HepG2 (cell line): Measurements from ENCODE around the gene SLC38A1. TPM values are rescaled to one million over a fixed set of nuclear protein-coding genes. Genes with fewer than 3 reads are reported as not detected.
A peak's percentile ranks its signal among the peaks of the same experiment; 100 is the strongest.

Experiments used
- BORCS8-MEF2B ChIP-seq: sonication (generic); formaldehyde crosslinking; IDR thresholded peaks from 2 replicates; pipeline ENCODE4 v1.8.0; 2022; ENCODE audit warnings: mild to moderate bottlenecking, missing genetic modification reagents
- FLYWCH1 ChIP-seq: sonication (generic); formaldehyde crosslinking; IDR thresholded peaks from 2 replicates; pipeline ENCODE4 v1.8.1; 2023; ENCODE audit warnings: mild to moderate bottlenecking, missing genetic modification reagents
- HNRNPLL ChIP-seq: fragments of 200-400 bp; formaldehyde crosslinking; IDR thresholded peaks from 2 replicates; pipeline ENCODE4 v1.6.1; 2017; ENCODE audit warnings: mild to moderate bottlenecking, low read depth, low read length; ENCODE audit not compliant: poor library complexity, severe bottlenecking
- MLLT10 ChIP-seq: sonication (generic); formaldehyde crosslinking; IDR thresholded peaks from 2 replicates; pipeline ENCODE4 v1.4.0; 2020; ENCODE audit warnings: missing genetic modification reagents
- PAF1 ChIP-seq: IDR thresholded peaks from 2 replicates; pipeline ENCODE4 v1.6.1; 2016; ENCODE audit warnings: missing genetic modification reagents, missing compliant biosample characterization
- PHF21A ChIP-seq: sonication (generic); formaldehyde crosslinking; IDR thresholded peaks from 2 replicates; pipeline ENCODE4 v1.5.0; 2020; ENCODE audit warnings: mild to moderate bottlenecking, missing genetic modification reagents
- TCF7 ChIP-seq: sonication (generic); IDR thresholded peaks from 2 replicates; pipeline ENCODE4 v1.6.1; 2016; ENCODE audit warnings: antibody characterized with exemption, low read depth
- TCF7L2 ChIP-seq: IDR thresholded peaks from 2 replicates; pipeline ENCODE4 v1.6.1; 2011; ENCODE audit warnings: mild to moderate bottlenecking, low read depth, low read length, moderate library complexity
- ZFX ChIP-seq: sonication (generic); formaldehyde crosslinking; IDR thresholded peaks from 2 replicates; pipeline ENCODE4 v1.4.0; 2020; ENCODE audit warnings: mild to moderate bottlenecking, low read depth, missing genetic modification reagents, moderate library complexity
- ZGPAT ChIP-seq: IDR thresholded peaks from 2 replicates; pipeline ENCODE4 v1.6.1; 2016; ENCODE audit warnings: mild to moderate bottlenecking
- ZNF17 ChIP-seq: sonication (generic); formaldehyde crosslinking; IDR thresholded peaks from 2 replicates; pipeline ENCODE4 v1.5.0; 2020; ENCODE audit warnings: mild to moderate bottlenecking, missing genetic modification reagents
- ZNF205 ChIP-seq: IDR thresholded peaks from 2 replicates; pipeline ENCODE4 v1.6.1; 2018; ENCODE audit warnings: missing biosample characterization, missing genetic modification reagents
- ZNF235 ChIP-seq: sonication (generic); formaldehyde crosslinking; IDR thresholded peaks from 2 replicates; pipeline ENCODE4 v1.8.1; 2023; ENCODE audit warnings: mild to moderate bottlenecking, missing genetic modification reagents, borderline replicate concordance
- ZNF530 ChIP-seq: sonication (generic); formaldehyde crosslinking; IDR thresholded peaks from 2 replicates; pipeline ENCODE4 v1.5.0; 2020; ENCODE audit warnings: low read depth, mild to moderate bottlenecking, missing genetic modification reagents
- ZNF570 ChIP-seq: sonication (generic); formaldehyde crosslinking; IDR thresholded peaks from 2 replicates; pipeline ENCODE4 v1.4.0; 2020; ENCODE audit warnings: mild to moderate bottlenecking, missing genetic modification reagents, borderline replicate concordance
- ZNF670 ChIP-seq: sonication (generic); formaldehyde crosslinking; IDR thresholded peaks from 2 replicates; pipeline ENCODE4 v1.8.0; 2022; ENCODE audit warnings: mild to moderate bottlenecking, missing genetic modification reagents, borderline replicate concordance
- ZNF83 ChIP-seq: sonication (generic); formaldehyde crosslinking; IDR thresholded peaks from 2 replicates; pipeline ENCODE4 v1.4.0; 2020; ENCODE audit warnings: missing genetic modification reagents, mild to moderate bottlenecking, borderline replicate concordance
- polyA plus RNA-seq, 8 experiments: library from polyadenylated mRNA; depleted of rRNA in 3 of 8; stranded (reverse) in 7 of 8; unstranded in 1 of 8; fragments of >200 nt; fragmentation: Illumina TruSeq in 4 of 8; extraction: Trizol in 4 of 8; gene quantifications; 2 replicates each; pipeline versions ENCODE4 v1.2.1 to v1.2.3, GENCODE V29; 2011 to 2016; ENCODE audit warnings: low read depth in 4 of 8, missing spikeins in 1 of 8, mixed read lengths in 1 of 8; ENCODE audit not compliant: insufficient read depth in 1 of 8
- total RNA-seq, 5 experiments: library from RNA; depleted of rRNA; stranded (reverse); fragments of >200 nt; fragmentation: Illumina TruSeq; extraction: Trizol; gene quantifications; 2 replicates each; pipeline ENCODE4 v1.2.3, GENCODE V29; 2016; ENCODE audit warnings: low read depth in 1 of 5
- TF ChIP-seq, protein P1 (sequence below): sonication (generic); formaldehyde crosslinking; IDR thresholded peaks from 2 replicates; pipeline ENCODE4 v1.9.0; 2021; ENCODE audit warnings: missing genetic modification reagents, mild to moderate bottlenecking, borderline replicate concordance
- TF ChIP-seq, protein P2 (sequence below): sonication (generic); formaldehyde crosslinking; IDR thresholded peaks from 2 replicates; pipeline ENCODE4 v1.4.0; 2020; ENCODE audit warnings: mild to moderate bottlenecking, missing genetic modification reagents
- TF ChIP-seq, protein P3 (sequence below): sonication (generic); formaldehyde crosslinking; IDR thresholded peaks from 2 replicates; pipeline ENCODE4 v1.4.0; 2020; ENCODE audit warnings: mild to moderate bottlenecking, low read depth, missing genetic modification reagents
- TF ChIP-seq, protein P4 (sequence below): sonication (generic); formaldehyde crosslinking; IDR thresholded peaks from 2 replicates; pipeline ENCODE4 v1.5.0; 2020; ENCODE audit warnings: mild to moderate bottlenecking, missing genetic modification reagents

Gene SLC38A1
- total and polyA plus RNA-seq, 2 of the 13 experiments (the other 11 are each of a cell fraction or from before 2014, with no cell fraction given), result 47.0 to 50.6 TPM

GRCh38 chr12:46268583-46269428 lies at the start of gene SLC38A1 (continued):
- TF ChIP-seq ZNF670 (CRISPR knock-in tag) (peak; percentile 92; the same call in 1 of the 2 replicates), PAF1 (CRISPR knock-in tag) (no peak), ZNF235 (peak; percentile 93), TCF7 (no peak), MLLT10 (CRISPR knock-in tag) (no peak), ZNF570 (CRISPR knock-in tag) (peak; percentile 68; the same call in 1 of the 2 replicates), ZNF205 (0 out of 2 replicates have a peak, but pooled peaks have one; percentile 67), ZNF83 (CRISPR knock-in tag) (peak; percentile 92; the same call in 1 of the 2 replicates), TCF7L2 (no peak), ZNF530 (CRISPR knock-in tag) (0 out of 2 replicates have a peak, but pooled peaks have one; percentile 76), ZGPAT (peak; percentile 77), ZFX (peak; percentile 87), ZNF17 (CRISPR knock-in tag) (no peak), BORCS8-MEF2B (CRISPR knock-in tag) (peak; percentile 96), PHF21A (CRISPR knock-in tag) (peak; percentile 67; the same call in 1 of the 2 replicates), HNRNPLL (peak; percentile 89), FLYWCH1 (peak; percentile 34; the same call in 1 of the 2 replicates)
- TF ChIP-seq, protein P1, sequence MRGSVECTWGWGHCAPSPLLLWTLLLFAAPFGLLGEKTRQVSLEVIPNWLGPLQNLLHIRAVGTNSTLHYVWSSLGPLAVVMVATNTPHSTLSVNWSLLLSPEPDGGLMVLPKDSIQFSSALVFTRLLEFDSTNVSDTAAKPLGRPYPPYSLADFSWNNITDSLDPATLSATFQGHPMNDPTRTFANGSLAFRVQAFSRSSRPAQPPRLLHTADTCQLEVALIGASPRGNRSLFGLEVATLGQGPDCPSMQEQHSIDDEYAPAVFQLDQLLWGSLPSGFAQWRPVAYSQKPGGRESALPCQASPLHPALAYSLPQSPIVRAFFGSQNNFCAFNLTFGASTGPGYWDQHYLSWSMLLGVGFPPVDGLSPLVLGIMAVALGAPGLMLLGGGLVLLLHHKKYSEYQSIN (CRISPR knock-in tag), result 0 out of 2 replicates have a peak, but pooled peaks have one; percentile 57
- TF ChIP-seq, protein P2, sequence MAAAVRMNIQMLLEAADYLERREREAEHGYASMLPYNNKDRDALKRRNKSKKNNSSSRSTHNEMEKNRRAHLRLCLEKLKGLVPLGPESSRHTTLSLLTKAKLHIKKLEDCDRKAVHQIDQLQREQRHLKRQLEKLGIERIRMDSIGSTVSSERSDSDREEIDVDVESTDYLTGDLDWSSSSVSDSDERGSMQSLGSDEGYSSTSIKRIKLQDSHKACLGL, result peak; percentile 94
- TF ChIP-seq, protein P3, sequence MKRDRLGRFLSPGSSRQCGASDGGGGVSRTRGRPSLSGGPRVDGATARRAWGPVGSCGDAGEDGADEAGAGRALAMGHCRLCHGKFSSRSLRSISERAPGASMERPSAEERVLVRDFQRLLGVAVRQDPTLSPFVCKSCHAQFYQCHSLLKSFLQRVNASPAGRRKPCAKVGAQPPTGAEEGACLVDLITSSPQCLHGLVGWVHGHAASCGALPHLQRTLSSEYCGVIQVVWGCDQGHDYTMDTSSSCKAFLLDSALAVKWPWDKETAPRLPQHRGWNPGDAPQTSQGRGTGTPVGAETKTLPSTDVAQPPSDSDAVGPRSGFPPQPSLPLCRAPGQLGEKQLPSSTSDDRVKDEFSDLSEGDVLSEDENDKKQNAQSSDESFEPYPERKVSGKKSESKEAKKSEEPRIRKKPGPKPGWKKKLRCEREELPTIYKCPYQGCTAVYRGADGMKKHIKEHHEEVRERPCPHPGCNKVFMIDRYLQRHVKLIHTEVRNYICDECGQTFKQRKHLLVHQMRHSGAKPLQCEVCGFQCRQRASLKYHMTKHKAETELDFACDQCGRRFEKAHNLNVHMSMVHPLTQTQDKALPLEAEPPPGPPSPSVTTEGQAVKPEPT (CRISPR knock-in tag), result peak; percentile 88; the same call in 1 of the 2 replicates
- TF ChIP-seq, protein P4, sequence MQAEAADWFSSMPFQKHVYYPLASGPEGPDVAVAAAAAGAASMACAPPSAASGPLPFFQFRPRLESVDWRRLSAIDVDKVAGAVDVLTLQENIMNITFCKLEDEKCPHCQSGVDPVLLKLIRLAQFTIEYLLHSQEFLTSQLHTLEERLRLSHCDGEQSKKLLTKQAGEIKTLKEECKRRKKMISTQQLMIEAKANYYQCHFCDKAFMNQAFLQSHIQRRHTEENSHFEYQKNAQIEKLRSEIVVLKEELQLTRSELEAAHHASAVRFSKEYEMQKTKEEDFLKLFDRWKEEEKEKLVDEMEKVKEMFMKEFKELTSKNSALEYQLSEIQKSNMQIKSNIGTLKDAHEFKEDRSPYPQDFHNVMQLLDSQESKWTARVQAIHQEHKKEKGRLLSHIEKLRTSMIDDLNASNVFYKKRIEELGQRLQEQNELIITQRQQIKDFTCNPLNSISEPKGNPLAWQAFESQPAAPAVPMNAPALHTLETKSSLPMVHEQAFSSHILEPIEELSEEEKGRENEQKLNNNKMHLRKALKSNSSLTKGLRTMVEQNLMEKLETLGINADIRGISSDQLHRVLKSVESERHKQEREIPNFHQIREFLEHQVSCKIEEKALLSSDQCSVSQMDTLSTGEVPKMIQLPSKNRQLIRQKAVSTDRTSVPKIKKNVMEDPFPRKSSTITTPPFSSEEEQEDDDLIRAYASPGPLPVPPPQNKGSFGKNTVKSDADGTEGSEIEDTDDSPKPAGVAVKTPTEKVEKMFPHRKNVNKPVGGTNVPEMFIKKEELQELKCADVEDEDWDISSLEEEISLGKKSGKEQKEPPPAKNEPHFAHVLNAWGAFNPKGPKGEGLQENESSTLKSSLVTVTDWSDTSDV (CRISPR knock-in tag), result peak; percentile 93
